ENCODE results near the gene PITPNC1.

DNA sequence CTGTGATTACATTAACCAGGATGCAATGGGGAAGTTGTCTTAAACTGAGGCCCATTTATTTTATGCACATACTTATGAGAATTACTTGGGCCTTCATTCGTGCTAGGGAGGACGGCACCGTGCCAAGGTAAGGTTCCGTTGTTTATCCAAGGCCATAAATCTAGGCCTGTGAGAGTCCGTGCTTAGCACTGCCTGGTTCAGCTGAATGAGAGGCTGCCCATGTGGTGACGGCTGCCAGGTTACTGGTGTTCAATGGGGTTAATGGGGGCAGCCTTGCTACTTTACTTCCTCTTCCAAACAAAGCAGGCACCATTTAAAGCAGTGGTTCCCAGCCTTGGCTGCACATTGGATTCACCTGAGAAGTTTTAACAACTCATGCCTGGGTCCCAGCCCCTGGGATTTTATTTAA lies 205.6 kb downstream of the PITPNC1 start:
- TF ChIP-seq, protein P1, sequence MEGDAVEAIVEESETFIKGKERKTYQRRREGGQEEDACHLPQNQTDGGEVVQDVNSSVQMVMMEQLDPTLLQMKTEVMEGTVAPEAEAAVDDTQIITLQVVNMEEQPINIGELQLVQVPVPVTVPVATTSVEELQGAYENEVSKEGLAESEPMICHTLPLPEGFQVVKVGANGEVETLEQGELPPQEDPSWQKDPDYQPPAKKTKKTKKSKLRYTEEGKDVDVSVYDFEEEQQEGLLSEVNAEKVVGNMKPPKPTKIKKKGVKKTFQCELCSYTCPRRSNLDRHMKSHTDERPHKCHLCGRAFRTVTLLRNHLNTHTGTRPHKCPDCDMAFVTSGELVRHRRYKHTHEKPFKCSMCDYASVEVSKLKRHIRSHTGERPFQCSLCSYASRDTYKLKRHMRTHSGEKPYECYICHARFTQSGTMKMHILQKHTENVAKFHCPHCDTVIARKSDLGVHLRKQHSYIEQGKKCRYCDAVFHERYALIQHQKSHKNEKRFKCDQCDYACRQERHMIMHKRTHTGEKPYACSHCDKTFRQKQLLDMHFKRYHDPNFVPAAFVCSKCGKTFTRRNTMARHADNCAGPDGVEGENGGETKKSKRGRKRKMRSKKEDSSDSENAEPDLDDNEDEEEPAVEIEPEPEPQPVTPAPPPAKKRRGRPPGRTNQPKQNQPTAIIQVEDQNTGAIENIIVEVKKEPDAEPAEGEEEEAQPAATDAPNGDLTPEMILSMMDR (IDR thresholded peaks at IDR 0.05; ENCODE audit: extremely low read depth in 1 of 2, insufficient read depth in 1 of 2, low read depth in 1 of 2, low read length in 2 of 2): no peak
- TF ChIP-seq FOS (IDR thresholded peaks at IDR 0.05; ENCODE audit: borderline replicate concordance, insufficient read depth, low read length) (no peak), POLR2AphosphoS5 (IDR thresholded peaks at IDR 0.05; ENCODE audit: insufficient read depth, low read depth, low read length) (no peak)

Measured in endothelial cell of umbilical vein (primary cell).